Astrocyte (in vitro differentiated cells and primary cell): ENCODE measurements around the gene SIRT5. TPM values are rescaled to one million over a fixed set of nuclear protein-coding genes. Genes with fewer than 3 reads are reported as not detected.

Experiments used
- DNase-seq: peaks from one replicate; pipeline ENCODE4 v3.0.0-alpha.2; 2010; ENCODE audit warnings: low read depth
- FAIRE-seq: peaks from 2 replicates; lab custom pipeline; 2011; peaks lifted over from hg19 to GRCh38; lab: Jason Lieb, UNC
- H2AFZ ChIP-seq: 2 replicates; pipeline ENCODE4 v1.6.0; 2012; ENCODE audit warnings: low read depth, low read length, inconsistent platforms
- H3K27ac ChIP-seq: 2 replicates; pipeline ENCODE4 v1.5.1; 2011; ENCODE audit warnings: low read depth, low read length, inconsistent platforms
- H3K27me3 ChIP-seq: 2 replicates; pipeline ENCODE4 v1.6.0; 2011; ENCODE audit warnings: low read length, inconsistent platforms; ENCODE audit not compliant: insufficient read depth
- H3K36me3 ChIP-seq: 2 replicates; pipeline ENCODE4 v1.5.1; 2011; ENCODE audit warnings: low read length, inconsistent platforms; ENCODE audit not compliant: insufficient read depth
- H3K4me1 ChIP-seq: 2 replicates; pipeline ENCODE4 v1.5.1; 2011; ENCODE audit warnings: low read length, inconsistent platforms; ENCODE audit not compliant: insufficient read depth
- H3K4me2 ChIP-seq: 2 replicates; pipeline ENCODE4 v1.6.0; 2012; ENCODE audit warnings: low read length, inconsistent platforms
- H3K4me3 ChIP-seq: 2 replicates; pipeline ENCODE4 v1.5.1; 2011; ENCODE audit warnings: low read depth, mild to moderate bottlenecking, low read length, inconsistent platforms; ENCODE audit not compliant: insufficient read depth
- H3K79me2 ChIP-seq: 2 replicates; pipeline ENCODE4 v1.6.0; 2012; ENCODE audit warnings: mild to moderate bottlenecking, low read length, inconsistent platforms; ENCODE audit not compliant: insufficient read depth
- H3K9ac ChIP-seq: 2 replicates; pipeline ENCODE4 v1.6.0; 2012; ENCODE audit warnings: mild to moderate bottlenecking, low read length, inconsistent platforms
- H3K9me3 ChIP-seq: 2 replicates; pipeline ENCODE4 v1.5.1; 2012; ENCODE audit warnings: low read depth, mild to moderate bottlenecking, low read length, inconsistent platforms; ENCODE audit not compliant: insufficient read depth
- H4K20me1 ChIP-seq: 2 replicates; pipeline ENCODE4 v1.6.0; 2012; ENCODE audit warnings: low read length, inconsistent platforms; ENCODE audit not compliant: insufficient read depth
- H3K27ac Mint-ChIP-seq: one replicate; pipeline ENCODE4 v1.8.0; 2021; ENCODE audit warnings: mild to moderate bottlenecking, mixed read lengths; ENCODE audit not compliant: unreplicated experiment
- H3K27me3 Mint-ChIP-seq: one replicate; pipeline ENCODE4 v1.8.0; 2021; ENCODE audit warnings: low read depth, mixed read lengths; ENCODE audit not compliant: unreplicated experiment
- H3K36me3 Mint-ChIP-seq: one replicate; pipeline ENCODE4 v1.8.0; 2021; ENCODE audit warnings: low read depth, mixed read lengths; ENCODE audit not compliant: unreplicated experiment
- H3K4me1 Mint-ChIP-seq: one replicate; pipeline ENCODE4 v1.8.0; 2021; ENCODE audit warnings: low read depth, mixed read lengths; ENCODE audit not compliant: unreplicated experiment
- H3K4me3 Mint-ChIP-seq: one replicate; pipeline ENCODE4 v1.8.0; 2021; ENCODE audit warnings: mild to moderate bottlenecking, moderate library complexity, mixed read lengths; ENCODE audit not compliant: unreplicated experiment
- H3K9me3 Mint-ChIP-seq: one replicate; pipeline ENCODE4 v1.8.0; 2021; ENCODE audit warnings: mild to moderate bottlenecking, mixed read lengths; ENCODE audit not compliant: unreplicated experiment
- CTCF ChIP-seq: IDR thresholded peaks from 2 replicates; pipeline ENCODE4 v1.5.1; 2011; ENCODE audit warnings: low read depth, mild to moderate bottlenecking, inconsistent platforms, low read length, moderate library complexity; ENCODE audit not compliant: insufficient read depth
- EZH2 ChIP-seq: IDR thresholded peaks from 2 replicates; pipeline ENCODE4 v1.6.1; 2012; ENCODE audit warnings: mild to moderate bottlenecking, low read length, inconsistent platforms; ENCODE audit not compliant: insufficient read depth
- total RNA-seq: library from RNA; stranded (reverse); gene quantifications from 2 replicates; pipeline ENCODE4 v1.2.1, GENCODE V29; 2021

The SIRT5 gene
- total RNA-seq, 1 donor from 2014 or later = 8.6 TPM

GRCh38 chr6:13534536-13534935, 39.9 kb upstream of the SIRT5 start:
- no peak overlapping the region for H3K27ac Mint-ChIP-seq
- no peak for FAIRE-seq

GRCh38 chr6:13535306-13535705, 39.1 kb upstream of the SIRT5 start:
- H3K4me1 ChIP-seq = no peaks in the 10 kb centered on the region
- no peaks in the 10 kb centered on the region for H3K36me3 ChIP-seq
- no peak overlapping the region for H3K4me3 ChIP-seq
- peak; percentile 10 for DNase-seq
- H3K27ac ChIP-seq = no peak overlapping the region
- H3K9me3 Mint-ChIP-seq = peaks cover 2% of the 10 kb centered on the region
- FAIRE-seq = no peak
- H3K36me3 Mint-ChIP-seq = no peaks in the 10 kb centered on the region
- H3K27ac Mint-ChIP-seq = no peak overlapping the region
- no peak overlapping the region for H2AFZ ChIP-seq
- no peaks in the 10 kb centered on the region for H3K79me2 ChIP-seq
- peaks cover 12% of the 10 kb centered on the region for H3K27me3 Mint-ChIP-seq
- no peak for TF ChIP-seq EZH2
- no peak for TF ChIP-seq CTCF
- H3K4me3 Mint-ChIP-seq = no peak overlapping the region
- H3K4me1 Mint-ChIP-seq = no peaks in the 10 kb centered on the region
- no peak overlapping the region for H3K9ac ChIP-seq
- no peaks in the 10 kb centered on the region for H4K20me1 ChIP-seq
- no peak overlapping the region for H3K4me2 ChIP-seq
- H3K9me3 ChIP-seq = no peaks in the 10 kb centered on the region
- H3K27me3 ChIP-seq = no peaks in the 10 kb centered on the region

More at GRCh38 chr6:13534536-13534935, 39.9 kb upstream of the SIRT5 start:
- no peak for TF ChIP-seq CTCF
- TF ChIP-seq EZH2 = no peak
- DNase-seq = no peak
- H3K27me3 Mint-ChIP-seq = peaks cover 12% of the 10 kb centered on the region
- H3K79me2 ChIP-seq = no peaks in the 10 kb centered on the region
- H3K9ac ChIP-seq = no peak overlapping the region
- no peak overlapping the region for H2AFZ ChIP-seq
- no peaks in the 10 kb centered on the region for H4K20me1 ChIP-seq
- no peaks in the 10 kb centered on the region for H3K4me1 Mint-ChIP-seq
- no peak overlapping the region for H3K4me2 ChIP-seq
- H3K27me3 ChIP-seq = no peaks in the 10 kb centered on the region
- no peaks in the 10 kb centered on the region for H3K36me3 ChIP-seq
- no peaks in the 10 kb centered on the region for H3K4me1 ChIP-seq
- H3K36me3 Mint-ChIP-seq = no peaks in the 10 kb centered on the region
- H3K4me3 Mint-ChIP-seq = no peak overlapping the region
- H3K27ac ChIP-seq = no peak overlapping the region
- H3K9me3 ChIP-seq = no peaks in the 10 kb centered on the region
- no peak overlapping the region for H3K4me3 ChIP-seq
- H3K9me3 Mint-ChIP-seq = peaks cover 2% of the 10 kb centered on the region

GRCh38 chr6:13536796-13537526, 37.4 kb upstream of the SIRT5 start:
- Mint-ChIP-seq H3K27ac (no peak overlapping the region), H3K27me3 (peaks cover 3% of the 10 kb centered on the region), H3K4me1 (no peaks in the 10 kb centered on the region), H3K9me3 (peaks cover 2% of the 10 kb centered on the region), H3K4me3 (no peak overlapping the region), H3K36me3 (no peaks in the 10 kb centered on the region)
- H3K4me1 ChIP-seq = no peaks in the 10 kb centered on the region
- no peaks in the 10 kb centered on the region for H3K9me3 ChIP-seq
- no peak overlapping the region for H3K27ac ChIP-seq
- FAIRE-seq (no peak), DNase-seq (peak; percentile 16)
- no peak overlapping the region for H3K4me3 ChIP-seq
- H3K27me3 ChIP-seq = no peaks in the 10 kb centered on the region
- no peak overlapping the region for H2AFZ ChIP-seq
- no peak overlapping the region for H3K9ac ChIP-seq
- H3K36me3 ChIP-seq = no peaks in the 10 kb centered on the region
- no peak overlapping the region for H3K4me2 ChIP-seq
- TF ChIP-seq EZH2 = no peak
- no peak for TF ChIP-seq CTCF
- H4K20me1 ChIP-seq = no peaks in the 10 kb centered on the region
- H3K79me2 ChIP-seq = no peaks in the 10 kb centered on the region
